ENCODE measurements around the gene ASCL1.
A peak's percentile ranks its signal among the peaks of the same experiment; 100 is the strongest.

ASCL1 gene

GRCh38 chr12:102957339-102958050 is at the start of gene ASCL1:
Gene ASCL1, plus strand, starts transcription at chr12:102957674. Its CDS starts 571 bp downstream, at chr12:102958245.
- H3K27ac ChIP-seq (ENCODE audit: low read length) = no peak within 1 kb of the TSS
- H3K27me3 ChIP-seq (ENCODE audit: low read depth, low read length) = peaks cover 64% of the 10 kb centered on the region
- no peaks in the 10 kb centered on the region for H3K36me3 ChIP-seq (ENCODE audit: control insufficient read depth in 1 of 2, insufficient read depth in 2 of 2, low read length in 2 of 2)
- peak within 1 kb of the TSS in 1 of 2 donors; percentile 62 for H3K4me3 ChIP-seq (ENCODE audit: low read depth in 1 of 2, low read length in 2 of 2)
- H3K4me1 ChIP-seq (ENCODE audit: control insufficient read depth in 1 of 2, insufficient read depth in 2 of 2, low read length in 2 of 2) = peaks cover 0 to 30% of the 10 kb centered on the region in 2 donors
- no peaks in the 10 kb centered on the region for H3K9me3 ChIP-seq (ENCODE audit: control insufficient read depth in 1 of 2, low read length in 2 of 2)

DNA sequence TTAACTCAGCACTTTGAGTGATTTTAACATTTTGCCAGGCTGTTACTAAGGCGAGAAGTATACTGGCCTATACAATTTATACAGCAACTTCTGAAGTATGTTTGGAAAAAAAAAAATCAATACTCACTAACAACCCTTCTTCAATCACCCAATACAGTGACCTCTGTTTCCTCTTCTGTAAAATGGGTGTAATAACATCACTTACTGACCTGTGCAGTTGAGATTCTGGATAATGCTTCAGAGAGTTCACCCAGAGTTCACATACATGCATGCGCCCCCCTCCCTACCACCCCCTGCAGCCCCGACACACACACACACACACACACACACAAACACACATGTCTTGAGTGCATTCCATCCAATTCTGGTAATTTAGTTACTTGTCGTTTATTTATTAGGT is 49.6 kb upstream of the ASCL1 start:
- no peak overlapping the region for H3K4me3 ChIP-seq (ENCODE audit: low read depth in 1 of 2, low read length in 2 of 2)
- H3K27me3 ChIP-seq (ENCODE audit: low read depth, low read length) = no peaks in the 10 kb centered on the region
- H3K27ac ChIP-seq (ENCODE audit: low read length) = no peak overlapping the region
- no peaks in the 10 kb centered on the region for H3K9me3 ChIP-seq (ENCODE audit: control insufficient read depth in 1 of 2, low read length in 2 of 2)
- no peaks in the 10 kb centered on the region for H3K36me3 ChIP-seq (ENCODE audit: control insufficient read depth in 1 of 2, insufficient read depth in 2 of 2, low read length in 2 of 2)
- H3K4me1 ChIP-seq (ENCODE audit: control insufficient read depth in 1 of 2, insufficient read depth in 2 of 2, low read length in 2 of 2) = no peaks in the 10 kb centered on the region

DNA sequence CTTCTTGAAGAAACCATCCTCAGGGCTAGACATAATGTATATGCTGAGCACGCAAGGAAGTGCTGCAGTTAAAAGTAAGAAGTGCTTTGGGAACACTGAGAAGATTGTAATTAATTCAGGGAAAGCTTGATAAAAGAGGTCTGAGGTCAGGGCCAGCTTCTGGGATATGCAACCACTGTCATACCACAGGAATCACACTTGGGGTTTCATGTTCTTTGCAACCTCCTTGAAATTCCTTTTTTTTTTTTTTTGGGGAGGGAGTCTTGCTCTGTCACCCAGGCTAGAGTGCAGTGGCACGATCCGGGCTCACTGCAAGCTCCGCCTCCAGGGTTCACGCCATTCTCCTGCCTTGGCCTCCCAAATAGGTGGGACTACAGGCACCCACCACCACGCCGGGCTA is 47.3 kb upstream of the ASCL1 start:
- no peaks in the 10 kb centered on the region for H3K36me3 ChIP-seq (ENCODE audit: control insufficient read depth in 1 of 2, insufficient read depth in 2 of 2, low read length in 2 of 2)
- H3K27ac ChIP-seq (ENCODE audit: low read length) = no peak overlapping the region
- no peak overlapping the region for H3K4me3 ChIP-seq (ENCODE audit: low read depth in 1 of 2, low read length in 2 of 2)
- H3K27me3 ChIP-seq (ENCODE audit: low read depth, low read length) = no peaks in the 10 kb centered on the region
- no peaks in the 10 kb centered on the region for H3K4me1 ChIP-seq (ENCODE audit: control insufficient read depth in 1 of 2, insufficient read depth in 2 of 2, low read length in 2 of 2)
- H3K9me3 ChIP-seq (ENCODE audit: control insufficient read depth in 1 of 2, low read length in 2 of 2) = no peaks in the 10 kb centered on the region

DNA sequence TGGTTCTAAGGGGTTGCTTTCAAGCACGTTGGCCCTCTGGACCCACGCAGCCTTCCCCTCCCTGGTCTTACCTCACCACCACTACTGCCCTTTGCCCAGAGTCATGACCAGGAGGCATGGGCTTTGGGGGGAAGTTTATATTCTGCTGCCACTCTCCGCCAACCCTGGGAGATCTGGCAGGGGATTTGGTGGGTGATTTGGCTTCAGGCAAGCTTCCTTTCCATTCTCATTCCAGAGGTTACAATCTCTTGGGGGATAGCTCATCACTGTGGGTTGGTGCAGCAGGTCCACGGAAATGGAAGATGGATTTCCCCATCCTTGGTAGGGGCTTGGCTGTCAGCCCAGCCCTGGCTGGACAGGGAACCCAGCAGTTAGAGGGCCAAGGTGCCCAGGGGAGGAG is 46.7 kb upstream of the ASCL1 start:
- no peaks in the 10 kb centered on the region for H3K27me3 ChIP-seq (ENCODE audit: low read depth, low read length)
- H3K27ac ChIP-seq (ENCODE audit: low read length) = no peak overlapping the region
- no peaks in the 10 kb centered on the region for H3K9me3 ChIP-seq (ENCODE audit: control insufficient read depth in 1 of 2, low read length in 2 of 2)
- H3K36me3 ChIP-seq (ENCODE audit: control insufficient read depth in 1 of 2, insufficient read depth in 2 of 2, low read length in 2 of 2) = no peaks in the 10 kb centered on the region
- H3K4me3 ChIP-seq (ENCODE audit: low read depth in 1 of 2, low read length in 2 of 2) = no peak overlapping the region
- H3K4me1 ChIP-seq (ENCODE audit: control insufficient read depth in 1 of 2, insufficient read depth in 2 of 2, low read length in 2 of 2) = no peaks in the 10 kb centered on the region

DNA sequence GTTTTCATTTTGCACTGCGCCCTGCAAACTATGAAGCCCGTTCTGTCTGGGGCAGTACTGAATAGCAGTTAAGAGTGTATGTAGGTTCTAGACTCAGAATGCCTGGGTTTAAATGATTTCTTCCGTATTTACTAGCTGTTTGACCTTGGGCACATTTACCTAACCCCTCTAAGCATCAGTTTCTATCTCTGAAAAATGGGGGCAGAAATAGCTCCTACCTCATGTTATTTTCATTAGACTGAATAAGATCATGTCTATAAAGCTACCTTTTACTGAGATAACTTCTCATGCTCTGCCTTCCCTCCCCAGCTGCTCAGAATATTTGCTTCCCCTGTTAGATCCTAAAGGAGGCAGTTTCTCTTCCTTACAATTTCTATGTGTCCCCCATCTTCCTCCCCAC is 46.2 kb upstream of the ASCL1 start:
- Histone ChIP-seq H3K4me1 (ENCODE audit: control insufficient read depth in 1 of 2, insufficient read depth in 2 of 2, low read length in 2 of 2) (no peaks in the 10 kb centered on the region), H3K27me3 (ENCODE audit: low read depth, low read length) (no peaks in the 10 kb centered on the region), H3K4me3 (ENCODE audit: low read depth in 1 of 2, low read length in 2 of 2) (no peak overlapping the region), H3K27ac (ENCODE audit: low read length) (no peak overlapping the region), H3K9me3 (ENCODE audit: control insufficient read depth in 1 of 2, low read length in 2 of 2) (no peaks in the 10 kb centered on the region), H3K36me3 (ENCODE audit: control insufficient read depth in 1 of 2, insufficient read depth in 2 of 2, low read length in 2 of 2) (no peaks in the 10 kb centered on the region)

DNA sequence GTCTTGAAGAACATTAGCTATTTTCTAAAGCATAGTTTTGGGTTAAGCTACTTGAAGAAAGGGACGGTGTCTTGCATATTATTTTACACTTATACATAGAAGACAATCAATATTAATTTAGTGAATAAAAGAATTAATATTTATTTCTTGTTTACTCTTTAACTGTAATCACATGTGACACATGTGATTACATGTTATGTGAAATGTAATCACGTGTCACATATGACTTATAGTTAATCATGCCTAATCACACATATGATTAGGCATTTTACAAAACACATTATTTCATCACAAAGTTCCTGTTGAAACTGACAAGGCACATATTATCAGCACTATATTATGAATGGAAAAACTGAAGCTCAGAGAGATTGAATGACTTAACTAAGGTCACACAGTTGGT is 45.2 kb upstream of the ASCL1 start:
- Histone ChIP-seq H3K27ac (ENCODE audit: low read length) (no peak overlapping the region), H3K27me3 (ENCODE audit: low read depth, low read length) (no peaks in the 10 kb centered on the region), H3K36me3 (ENCODE audit: control insufficient read depth in 1 of 2, insufficient read depth in 2 of 2, low read length in 2 of 2) (no peaks in the 10 kb centered on the region), H3K4me1 (ENCODE audit: control insufficient read depth in 1 of 2, insufficient read depth in 2 of 2, low read length in 2 of 2) (peaks cover 0 to 4% of the 10 kb centered on the region in 2 donors), H3K9me3 (ENCODE audit: control insufficient read depth in 1 of 2, low read length in 2 of 2) (no peaks in the 10 kb centered on the region), H3K4me3 (ENCODE audit: low read depth in 1 of 2, low read length in 2 of 2) (no peak overlapping the region)

DNA sequence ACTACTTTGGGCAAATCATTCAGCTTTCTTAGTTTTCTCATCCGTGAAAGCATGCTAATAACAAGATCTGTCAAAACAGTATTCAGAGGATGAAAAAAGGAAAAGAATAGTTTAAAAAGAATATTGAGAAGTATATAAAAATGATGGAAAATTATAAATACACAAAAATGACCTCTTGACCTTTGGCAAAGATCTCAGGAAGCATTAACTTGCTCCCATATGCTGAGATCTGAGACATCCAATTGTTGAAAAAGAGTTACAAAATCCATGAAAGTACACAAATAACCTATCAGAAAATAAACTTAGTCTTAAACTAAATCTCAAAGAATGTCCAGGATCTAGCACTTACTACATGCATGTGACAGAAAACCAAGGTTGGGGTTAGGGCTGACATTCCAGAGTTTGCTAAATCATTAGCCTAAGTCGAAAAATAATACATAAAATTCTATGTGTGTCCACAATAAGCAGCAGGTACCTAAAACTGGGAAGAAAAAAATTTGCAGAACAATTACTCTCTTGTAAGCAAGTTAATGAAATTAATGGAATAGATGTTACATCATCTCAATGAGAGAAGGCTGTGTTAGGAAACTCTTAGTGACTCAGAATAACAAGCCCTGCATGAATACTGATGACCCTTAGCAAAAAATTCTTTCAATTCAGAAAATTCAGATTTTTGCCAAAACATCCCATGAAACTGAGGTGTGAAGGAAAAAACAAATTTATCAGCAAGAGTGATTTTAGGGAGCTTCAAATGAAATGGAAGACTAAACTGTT is 43.8 kb upstream of the ASCL1 start:
- H3K36me3 ChIP-seq (ENCODE audit: control insufficient read depth in 1 of 2, insufficient read depth in 2 of 2, low read length in 2 of 2) = no peaks in the 10 kb centered on the region
- H3K9me3 ChIP-seq (ENCODE audit: control insufficient read depth in 1 of 2, low read length in 2 of 2) = no peaks in the 10 kb centered on the region
- no peak overlapping the region for H3K27ac ChIP-seq (ENCODE audit: low read length)
- H3K4me1 ChIP-seq (ENCODE audit: control insufficient read depth in 1 of 2, insufficient read depth in 2 of 2, low read length in 2 of 2) = peaks cover 0 to 6% of the 10 kb centered on the region in 2 donors
- H3K27me3 ChIP-seq (ENCODE audit: low read depth, low read length) = no peaks in the 10 kb centered on the region
- H3K4me3 ChIP-seq (ENCODE audit: low read depth in 1 of 2, low read length in 2 of 2) = no peak overlapping the region

DNA sequence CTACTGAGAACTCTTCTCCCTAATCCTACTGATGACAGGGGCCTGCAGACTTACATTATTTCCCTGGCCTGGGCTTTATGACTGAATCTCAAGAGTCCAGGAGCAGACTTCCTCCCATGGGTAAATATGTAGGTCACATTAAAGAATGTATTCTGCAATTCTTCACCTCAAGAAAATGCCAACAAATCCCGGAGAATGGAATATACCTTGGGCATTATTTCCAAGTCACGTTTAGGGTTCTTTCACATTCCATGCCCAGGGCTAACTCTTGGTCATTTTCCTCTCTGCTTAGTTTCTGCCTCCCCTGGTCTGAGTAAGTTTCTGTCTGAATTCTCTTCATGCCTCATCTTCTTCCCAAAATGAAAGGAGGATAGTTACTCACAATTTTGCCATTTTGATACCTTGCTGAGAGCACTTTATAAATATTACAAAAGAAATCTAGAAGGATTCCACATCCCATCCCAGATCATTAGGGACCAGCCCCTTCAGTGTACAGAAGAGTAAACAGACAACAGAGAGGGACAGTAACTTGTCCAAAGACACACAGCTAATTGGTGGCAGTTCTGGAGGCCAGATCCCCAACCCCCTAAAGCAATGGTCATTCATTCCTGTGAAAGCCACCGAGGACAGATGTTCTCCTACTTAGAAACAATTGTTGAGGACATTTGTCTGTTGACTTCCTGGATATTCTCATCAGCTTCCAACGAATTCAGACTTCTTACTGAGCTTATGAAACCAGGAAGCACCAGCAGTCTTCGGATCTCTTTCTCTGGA is 41.0 kb upstream of the ASCL1 start:
- H3K27me3 ChIP-seq (ENCODE audit: low read depth, low read length) = no peaks in the 10 kb centered on the region
- no peaks in the 10 kb centered on the region for H3K36me3 ChIP-seq (ENCODE audit: control insufficient read depth in 1 of 2, insufficient read depth in 2 of 2, low read length in 2 of 2)
- H3K9me3 ChIP-seq (ENCODE audit: control insufficient read depth in 1 of 2, low read length in 2 of 2) = no peaks in the 10 kb centered on the region
- peaks cover 0 to 6% of the 10 kb centered on the region in 2 donors for H3K4me1 ChIP-seq (ENCODE audit: control insufficient read depth in 1 of 2, insufficient read depth in 2 of 2, low read length in 2 of 2)
- no peak overlapping the region for H3K27ac ChIP-seq (ENCODE audit: low read length)
- peak overlapping the region in 1 of 2 donors; percentile 16 for H3K4me3 ChIP-seq (ENCODE audit: low read depth in 1 of 2, low read length in 2 of 2)

DNA sequence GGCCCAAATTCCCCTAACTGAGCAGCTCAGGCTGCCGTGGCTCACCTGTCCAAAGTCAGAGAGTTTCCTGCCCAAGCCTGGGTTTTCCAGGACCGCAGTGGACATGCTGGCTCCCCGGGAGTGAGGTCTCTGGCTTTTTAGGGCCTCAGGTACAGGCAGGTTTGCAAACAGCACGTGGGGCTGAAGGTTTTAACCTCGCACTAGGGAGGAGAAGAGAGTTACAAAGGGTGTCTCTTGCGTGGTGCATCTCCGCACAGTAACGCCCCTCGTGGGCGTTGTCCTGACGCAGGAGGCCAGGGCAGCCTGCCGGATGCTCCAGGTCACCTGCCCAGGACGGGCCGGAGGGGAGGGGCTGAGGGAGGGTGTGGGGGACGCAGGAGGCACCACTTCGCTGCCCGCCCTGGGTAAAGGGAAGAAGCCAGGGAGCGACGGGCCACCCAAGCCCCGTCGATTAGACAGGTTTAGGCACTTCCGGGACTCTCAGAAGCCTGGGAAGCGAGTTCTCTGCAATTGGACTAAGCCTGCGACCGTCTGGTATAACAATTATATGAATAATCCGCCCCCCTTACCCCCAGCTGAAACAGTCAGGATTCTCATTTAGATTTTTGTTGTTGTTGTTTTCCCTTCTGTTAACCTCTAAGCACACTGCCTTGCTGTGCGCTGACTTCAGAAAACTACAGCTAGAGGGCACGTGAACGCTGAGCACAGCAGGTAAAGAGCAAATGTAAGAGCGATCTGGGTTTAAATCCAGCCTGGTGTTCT is 40.3 kb upstream of the ASCL1 start, which contains the start of gene PAH:
TSS of gene PAH (minus strand) at position 219 of the 762 bp plus-strand sequence. CDS start at position 105, 114 bp downstream.
- Histone ChIP-seq H3K9me3 (ENCODE audit: control insufficient read depth in 1 of 2, low read length in 2 of 2) (no peaks in the 10 kb centered on the region), H3K27ac (ENCODE audit: low read length) (no peak within 1 kb of the TSS), H3K27me3 (ENCODE audit: low read depth, low read length) (no peaks in the 10 kb centered on the region), H3K36me3 (ENCODE audit: control insufficient read depth in 1 of 2, insufficient read depth in 2 of 2, low read length in 2 of 2) (no peaks in the 10 kb centered on the region), H3K4me3 (ENCODE audit: low read depth in 1 of 2, low read length in 2 of 2) (peak within 1 kb of the TSS; percentile 16 to 57), H3K4me1 (ENCODE audit: control insufficient read depth in 1 of 2, insufficient read depth in 2 of 2, low read length in 2 of 2) (peaks cover 0 to 6% of the 10 kb centered on the region in 2 donors)

GRCh38 chr12:102918840-102919239 is 38.6 kb upstream of the ASCL1 start:
- no peaks in the 10 kb centered on the region for H3K27me3 ChIP-seq (ENCODE audit: low read depth, low read length)
- no peak overlapping the region for H3K27ac ChIP-seq (ENCODE audit: low read length)
- H3K4me1 ChIP-seq (ENCODE audit: control insufficient read depth in 1 of 2, insufficient read depth in 2 of 2, low read length in 2 of 2) = peaks cover 0 to 6% of the 10 kb centered on the region in 2 donors
- H3K36me3 ChIP-seq (ENCODE audit: control insufficient read depth in 1 of 2, insufficient read depth in 2 of 2, low read length in 2 of 2) = no peaks in the 10 kb centered on the region
- H3K9me3 ChIP-seq (ENCODE audit: control insufficient read depth in 1 of 2, low read length in 2 of 2) = no peaks in the 10 kb centered on the region
- no peak overlapping the region for H3K4me3 ChIP-seq (ENCODE audit: low read depth in 1 of 2, low read length in 2 of 2)

Measured in muscle layer of duodenum (tissue), 2 donors.